ENCODE results near the gene TJAP1.
"Not testable (repeated sequence)": the region's sequence is repeated elsewhere in the genome, so short reads cannot be mapped to it uniquely, and the experiment has no call there.

TJAP1 gene

DNA sequence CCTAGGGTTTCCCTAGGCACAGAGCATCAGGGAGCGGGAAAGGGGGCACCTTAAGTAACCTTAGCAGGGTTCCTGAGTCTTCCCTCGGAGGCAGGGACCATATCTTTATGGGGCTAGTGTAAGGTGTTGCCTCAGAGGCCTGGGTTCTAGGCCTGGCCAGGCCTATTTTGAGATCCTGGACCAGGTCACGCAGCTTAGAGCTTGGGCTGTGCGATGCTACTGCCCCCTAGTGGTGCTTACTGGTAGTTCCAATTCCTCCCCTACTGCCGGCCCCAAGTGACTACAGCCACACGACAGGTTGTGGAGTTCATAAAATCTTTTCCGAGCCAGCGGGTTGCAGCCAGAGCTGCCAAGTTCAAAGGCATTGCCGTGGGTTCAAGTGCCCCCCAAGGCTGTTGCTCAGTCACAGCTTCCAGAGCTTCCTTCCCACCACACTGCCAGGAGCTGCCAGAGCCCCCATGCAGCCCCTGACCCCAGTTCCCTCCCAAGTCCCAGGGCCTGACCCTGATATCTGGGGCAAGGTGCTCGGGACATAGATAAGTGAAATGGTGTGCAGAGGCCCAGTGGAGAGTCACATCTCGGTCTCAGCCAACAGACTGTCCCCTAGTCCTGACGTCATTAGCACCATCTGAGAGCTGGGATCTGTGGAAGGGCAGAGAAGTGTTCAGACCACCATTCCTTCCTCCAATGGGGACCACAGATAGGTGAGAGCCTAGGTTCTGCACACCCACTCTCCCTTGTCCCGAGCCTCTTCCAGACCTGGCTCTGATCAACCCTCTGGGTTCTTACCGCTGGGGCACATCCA, 29.5 kb downstream of the TJAP1 start:
- no peak for DNase-seq

- DNase-seq, result no peak
Measured at GRCh38 chr6:43508481-43509141, 31.2 kb downstream of the TJAP1 start.

- no peak for DNase-seq
Measured at GRCh38 chr6:43509142-43509983, 32.0 kb downstream of the TJAP1 start.

DNA sequence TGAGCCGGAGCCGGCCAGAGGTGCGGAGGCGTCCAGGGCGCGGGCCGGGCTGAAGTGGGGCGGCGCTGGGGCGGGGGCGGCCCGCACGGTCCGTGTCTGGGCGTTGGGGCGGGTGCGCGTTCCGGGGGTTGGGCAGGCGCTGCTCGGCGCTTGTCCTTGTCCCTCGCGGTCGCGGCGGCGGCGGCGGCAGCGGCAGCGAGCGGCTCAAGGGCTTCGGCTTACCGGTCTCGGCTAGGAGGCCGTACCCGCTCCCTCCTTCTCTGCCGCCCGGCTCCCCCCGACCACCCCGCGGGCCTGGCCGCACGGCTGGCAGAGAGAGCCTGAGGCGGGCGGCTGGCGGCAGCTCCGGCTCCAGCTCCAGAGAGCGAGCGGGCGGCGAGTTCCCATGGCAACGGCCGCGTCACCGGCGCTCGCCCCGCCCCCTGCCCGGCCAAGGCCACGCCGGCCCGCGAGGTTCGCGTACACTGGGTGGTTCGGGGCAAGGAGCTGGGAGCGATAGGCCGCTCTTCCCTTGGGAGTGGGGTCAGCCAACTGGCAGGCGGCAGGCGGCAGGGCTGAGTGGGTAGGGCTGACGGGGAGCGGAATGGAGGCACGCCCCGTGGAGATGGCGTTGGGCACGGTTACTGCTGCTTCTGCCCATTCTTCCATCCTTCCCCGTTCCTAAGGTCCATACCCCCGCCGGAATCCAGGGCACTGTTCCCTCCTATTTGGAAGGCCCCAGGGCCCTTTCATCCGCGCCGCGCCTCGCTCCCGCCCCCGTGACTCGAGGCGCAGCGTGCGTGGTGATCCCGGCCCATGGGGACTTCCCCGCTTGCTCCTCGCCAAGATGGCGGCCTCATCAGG, 32.8 kb downstream of the TJAP1 start, which contains the start of gene LRRC73:
LRRC73 (minus strand) TSS at position 363 of the 843 bp plus-strand sequence. CDS start 561 bp downstream, outside the sequence.
- DNase-seq, result no peak

DNA sequence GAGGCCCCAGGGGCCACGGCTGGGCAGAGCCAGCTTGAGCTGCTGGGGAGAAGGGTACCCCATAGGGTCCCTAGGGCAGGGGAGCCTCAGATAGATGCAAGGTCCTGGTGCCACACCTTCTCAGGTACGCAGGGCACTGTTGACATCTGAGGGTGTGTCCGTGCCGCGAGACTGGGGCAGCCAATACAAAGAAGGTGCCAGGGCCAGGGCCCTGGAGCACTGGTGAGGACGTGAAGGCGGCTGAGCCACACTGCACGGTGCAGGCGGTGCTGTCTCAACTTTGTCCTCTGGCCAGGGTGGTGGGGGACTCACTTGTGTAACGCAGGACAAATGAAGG, 33.4 kb downstream of the TJAP1 start:
- DNase-seq, result no peak

GRCh38 chr6:43511824-43512415, 34.5 kb downstream of the TJAP1 start:
- no peak for DNase-seq

- no peak for DNase-seq
Measured at GRCh38 chr6:43515808-43516207, 38.4 kb downstream of the TJAP1 start.

GRCh38 chr6:43516367-43516696, 39.0 kb downstream of the TJAP1 start:
- DNase-seq, result no peak

- peak; percentile 86 for DNase-seq
Measured at GRCh38 chr6:43516697-43517504, 39.5 kb downstream of the TJAP1 start, which contains the start of the genes POLR1C and YIPF3. TSS of gene POLR1C (plus strand) at chr6:43517089. CDS start at chr6:43517110, 21 bp downstream. TSS of gene YIPF3 (minus strand) at chr6:43516926. CDS start at chr6:43516807, 119 bp downstream.

DNA sequence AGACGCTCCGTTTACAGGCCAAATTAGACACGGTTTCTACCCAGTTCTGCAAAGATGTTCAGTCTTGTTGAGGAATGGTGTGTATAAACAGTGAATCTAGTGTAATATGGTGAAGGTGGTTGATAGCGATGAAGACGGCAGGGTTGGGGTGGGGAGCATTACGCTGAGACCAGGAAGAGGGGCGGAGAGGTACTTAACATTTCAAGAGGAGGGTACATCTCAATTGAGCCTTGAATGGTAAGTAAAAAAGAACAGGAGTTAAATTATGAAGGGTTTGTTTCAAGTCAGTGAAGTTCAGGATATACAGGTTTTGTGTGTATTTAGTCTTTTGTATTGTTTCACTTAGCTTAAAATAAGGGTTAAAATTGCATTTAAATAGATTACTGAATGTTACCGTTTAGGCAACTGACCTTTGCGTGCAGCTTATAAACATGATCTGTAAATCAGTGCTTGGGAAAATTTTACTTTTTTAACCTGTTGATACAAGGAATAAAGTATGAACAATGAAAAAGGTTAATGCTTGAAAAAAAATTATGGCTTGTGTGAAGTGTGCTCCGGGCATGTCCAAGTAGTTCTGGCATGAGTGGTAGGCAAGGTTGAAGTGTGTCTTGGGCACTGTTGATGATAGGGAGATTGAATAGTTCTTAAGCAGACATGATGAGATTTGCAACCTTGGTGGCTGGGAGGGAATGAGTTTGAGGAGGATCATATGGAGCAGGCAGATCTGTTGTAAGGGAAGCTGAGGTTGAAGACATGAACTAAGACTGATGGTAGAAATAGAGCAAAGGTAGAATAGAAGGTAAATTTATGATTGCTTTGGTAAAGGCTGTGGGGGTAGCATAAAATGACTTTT, 40.4 kb downstream of the TJAP1 start:
- DNase-seq, result no peak

GRCh38 chr6:43520097-43520496, 42.7 kb downstream of the TJAP1 start:
- no peak for DNase-seq

DNA sequence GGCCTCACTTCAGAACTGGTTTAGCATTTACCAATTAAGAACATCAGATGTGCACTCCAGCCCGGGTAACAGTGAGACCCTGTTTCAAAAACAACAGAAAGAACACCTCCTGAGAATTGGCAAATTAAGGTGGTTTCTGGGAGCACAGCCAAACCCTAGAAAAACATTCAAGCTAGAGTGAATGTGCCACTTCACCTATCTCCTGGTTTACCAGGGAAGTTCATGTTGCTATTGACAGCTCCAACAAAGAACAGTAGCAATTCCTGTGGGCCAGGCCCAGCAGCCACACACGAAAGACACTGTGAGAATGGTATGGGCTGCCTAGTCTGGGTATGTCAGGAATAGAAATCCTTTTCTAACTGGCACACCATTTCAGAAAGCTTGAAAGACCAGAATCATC, 44.5 kb downstream of the TJAP1 start:
- DNase-seq, result no peak

GRCh38 chr6:43522547-43523261, 45.3 kb downstream of the TJAP1 start:
- no peak for DNase-seq

- no peak for DNase-seq
Measured at GRCh38 chr6:43523284-43523683, 45.9 kb downstream of the TJAP1 start.

DNA sequence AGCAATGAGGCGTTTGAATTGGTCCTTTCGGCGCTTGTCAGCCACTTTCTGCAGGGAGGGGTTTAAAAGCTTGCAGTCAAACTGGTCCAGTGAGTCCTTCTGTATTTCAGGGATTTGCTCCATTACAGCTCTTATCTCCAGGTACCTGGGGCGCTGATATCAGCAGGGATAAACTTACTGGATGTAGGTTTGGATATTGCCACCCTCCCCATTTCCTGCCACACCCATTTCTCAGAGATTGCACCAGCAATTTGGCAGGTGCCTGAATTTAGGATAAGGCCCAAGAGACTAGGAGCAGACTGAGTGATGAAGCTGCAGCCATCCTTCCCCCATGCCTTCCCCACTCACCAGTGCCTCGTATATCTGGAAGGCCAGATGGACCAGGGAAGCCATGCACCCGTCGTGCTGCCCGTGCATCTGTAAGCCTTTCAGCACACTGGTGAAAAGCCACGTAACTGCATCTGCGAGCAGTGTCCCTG, 47.2 kb downstream of the TJAP1 start:
- DNase-seq, result no peak

- no peak for DNase-seq
Measured at GRCh38 chr6:43532201-43532600, 54.8 kb downstream of the TJAP1 start.

GRCh38 chr6:43538986-43539385, 61.6 kb downstream of the TJAP1 start:
- DNase-seq, result not testable (repeated sequence)

DNA sequence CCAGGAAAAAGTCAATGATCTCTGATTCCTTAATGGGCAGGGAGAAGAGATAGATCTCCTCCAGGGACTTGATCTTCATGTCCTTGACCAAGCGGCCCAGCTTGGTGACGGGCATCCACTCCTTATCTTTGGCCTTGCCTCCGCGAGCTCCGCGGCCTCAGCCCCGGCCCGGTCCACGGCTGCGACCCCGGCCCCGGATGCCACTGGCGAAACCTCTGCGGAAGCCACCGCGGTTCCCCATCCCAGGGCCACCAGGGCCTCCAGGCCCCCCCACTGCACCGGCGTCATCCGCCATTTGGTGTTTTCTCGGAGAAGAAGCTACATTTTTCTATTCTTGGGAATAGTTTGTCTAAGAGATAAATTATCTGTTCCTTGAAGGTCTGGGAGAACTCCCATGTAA, 62.0 kb downstream of the TJAP1 start:
- DNase-seq, result not testable (repeated sequence)

DNA sequence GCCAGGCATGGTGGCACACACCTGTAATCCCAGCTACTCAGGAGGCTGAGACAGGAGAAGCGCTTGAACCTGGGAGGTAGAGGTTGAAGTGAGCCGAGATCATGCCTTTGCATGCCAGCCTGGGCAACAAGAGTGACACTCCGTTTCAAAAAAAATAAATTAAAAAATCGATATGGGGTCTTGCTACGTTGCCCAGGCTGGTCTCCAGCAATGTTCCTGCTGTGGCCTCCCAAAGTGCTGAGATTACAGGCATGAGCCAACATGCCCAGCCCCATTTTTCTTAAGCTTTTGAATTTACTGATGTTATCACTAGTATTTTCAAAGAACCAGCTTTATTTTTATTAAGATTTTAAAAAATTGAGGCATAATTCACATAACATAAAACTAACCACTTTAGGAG, 63.1 kb downstream of the TJAP1 start:
- no peak for DNase-seq
